H1 (cell line): ENCODE results near the gene SPTLC3.

ENCODE experiments used
- BRCA1 ChIP-seq: IDR thresholded peaks from 2 replicates; pipeline ENCODE4 v1.6.1; 2012; ENCODE audit warnings: low read depth, low read length, improper control_type of control experiment
- CTCF ChIP-seq, 3 experiments: IDR thresholded peaks; 1 replicate in 2 of 3; 2 replicates in 1 of 3; pipeline versions ENCODE4 v1.5.1 to v1.6.1; 2011; ENCODE audit warnings: low read length in 3 of 3, mild to moderate bottlenecking in 3 of 3, inconsistent platforms in 2 of 3, low read depth in 1 of 3, moderate library complexity in 1 of 3; ENCODE audit not compliant: insufficient read depth in 1 of 3; ENCODE audit errors: control extremely low read depth in 1 of 3
- EZH2 ChIP-seq: fragments of 200-600 bp; sonication (generic); IDR thresholded peaks from 2 replicates; pipeline ENCODE4 v1.7.1; 2012; ENCODE audit warnings: low read depth, mild to moderate bottlenecking, moderate library complexity, low read length, inconsistent platforms; ENCODE audit not compliant: severe bottlenecking
- HDAC6 ChIP-seq: IDR thresholded peaks from one replicate; pipeline ENCODE4 v1.7.1; 2012; ENCODE audit warnings: low read depth, mild to moderate bottlenecking, inconsistent platforms, low read length, moderate library complexity
- MAFK ChIP-seq: IDR thresholded peaks from 2 replicates; pipeline ENCODE4 v1.6.1; 2012; ENCODE audit warnings: low read depth, mild to moderate bottlenecking, improper control_type of control experiment, low read length
- MAX ChIP-seq: IDR thresholded peaks from 2 replicates; pipeline ENCODE4 v1.6.1; 2012; ENCODE audit warnings: inconsistent platforms
- NANOG ChIP-seq: IDR thresholded peaks from 2 replicates; pipeline ENCODE4 v1.6.1; 2011; ENCODE audit warnings: low read length, low read depth, mild to moderate bottlenecking, inconsistent platforms; ENCODE audit not compliant: insufficient read depth, poor library complexity, severe bottlenecking
- NRF1 ChIP-seq: IDR thresholded peaks from 2 replicates; pipeline ENCODE4 v1.6.1; 2011; ENCODE audit warnings: mild to moderate bottlenecking, low read depth, low read length, improper control_type of control experiment
- SRF ChIP-seq: IDR thresholded peaks from 2 replicates; pipeline ENCODE4 v1.6.1; 2011; ENCODE audit warnings: mild to moderate bottlenecking, low read depth, low read length, moderate library complexity
- TEAD4 ChIP-seq: IDR thresholded peaks from 2 replicates; pipeline ENCODE4 v1.6.1; 2012; ENCODE audit warnings: low read depth, low read length, inconsistent platforms, mixed read lengths
- USF2 ChIP-seq: IDR thresholded peaks from 2 replicates; pipeline ENCODE4 v1.6.1; 2011; ENCODE audit warnings: low read length, improper control_type of control experiment

- TF ChIP-seq TEAD4: no peak
- TF ChIP-seq CTCF (IDR thresholded peaks at IDR 0.05; ENCODE audit: control extremely low read depth in 1 of 3, insufficient read depth in 1 of 3, low read depth in 1 of 3, low read length in 3 of 3): no peak
- TF ChIP-seq NANOG: no peak
- no peak for TF ChIP-seq MAX
- no peak for TF ChIP-seq NRF1
- no peak for TF ChIP-seq HDAC6
- no peak for TF ChIP-seq SRF
- no peak for TF ChIP-seq EZH2
- no peak for TF ChIP-seq USF2
- no peak for TF ChIP-seq MAFK
- no peak for TF ChIP-seq BRCA1
Measured at GRCh38 chr20:13021205-13021970, 12.6 kb downstream of the SPTLC3 start.
